AG08396 (cell line): ENCODE data around the gene CHMP6.

Experiments
- DNase-seq: peaks from one replicate; pipeline ENCODE4 v3.0.0; 2012; ENCODE audit warnings: low spot score, mixed read lengths

CHMP6 gene

DNA sequence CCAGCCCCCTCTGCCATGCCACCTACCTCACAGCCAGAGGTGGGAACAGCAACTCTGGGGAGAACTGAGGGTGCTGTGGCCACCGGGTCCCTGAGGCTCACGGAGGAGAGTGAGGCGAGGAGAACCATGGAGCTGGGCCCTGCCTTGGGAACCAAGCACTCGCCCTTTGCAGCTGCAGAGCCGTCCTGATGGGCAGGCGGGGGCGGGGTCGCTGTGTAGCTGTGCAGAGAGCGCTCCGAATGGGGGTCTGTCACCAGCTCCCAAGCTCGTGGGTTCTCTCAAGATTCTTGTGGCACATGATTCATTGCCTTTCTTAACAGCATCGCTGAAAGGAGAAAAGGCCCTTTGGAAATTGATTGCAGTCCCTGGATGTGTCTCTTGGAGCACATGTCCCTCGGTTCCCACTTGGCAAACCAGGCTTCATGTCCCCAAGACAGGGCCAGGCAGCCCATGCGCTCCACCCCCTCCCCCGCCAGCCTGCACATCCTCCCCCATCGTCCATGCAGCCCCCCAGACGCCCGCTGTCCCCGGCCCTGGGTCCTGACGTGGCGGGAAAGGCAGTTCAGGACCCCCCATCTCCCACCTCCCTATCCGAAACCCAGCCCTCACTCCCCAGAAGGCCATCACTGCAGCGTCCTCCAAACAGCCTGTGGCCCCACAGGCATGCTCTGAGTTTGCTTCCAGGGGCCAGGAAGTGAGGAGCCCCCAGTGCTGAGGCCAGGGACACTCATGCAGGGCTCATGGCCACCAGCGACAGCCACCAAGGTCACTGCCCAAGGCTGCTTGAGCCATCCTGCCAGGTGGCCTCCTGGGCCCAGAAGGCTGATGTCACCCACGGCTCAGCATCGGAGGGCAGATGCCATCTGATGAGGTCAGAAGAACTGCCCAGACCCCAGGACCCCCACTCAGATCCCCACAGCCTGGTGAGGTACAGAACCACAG is 20.6 kb upstream of the CHMP6 start:
- no peak for DNase-seq

DNA sequence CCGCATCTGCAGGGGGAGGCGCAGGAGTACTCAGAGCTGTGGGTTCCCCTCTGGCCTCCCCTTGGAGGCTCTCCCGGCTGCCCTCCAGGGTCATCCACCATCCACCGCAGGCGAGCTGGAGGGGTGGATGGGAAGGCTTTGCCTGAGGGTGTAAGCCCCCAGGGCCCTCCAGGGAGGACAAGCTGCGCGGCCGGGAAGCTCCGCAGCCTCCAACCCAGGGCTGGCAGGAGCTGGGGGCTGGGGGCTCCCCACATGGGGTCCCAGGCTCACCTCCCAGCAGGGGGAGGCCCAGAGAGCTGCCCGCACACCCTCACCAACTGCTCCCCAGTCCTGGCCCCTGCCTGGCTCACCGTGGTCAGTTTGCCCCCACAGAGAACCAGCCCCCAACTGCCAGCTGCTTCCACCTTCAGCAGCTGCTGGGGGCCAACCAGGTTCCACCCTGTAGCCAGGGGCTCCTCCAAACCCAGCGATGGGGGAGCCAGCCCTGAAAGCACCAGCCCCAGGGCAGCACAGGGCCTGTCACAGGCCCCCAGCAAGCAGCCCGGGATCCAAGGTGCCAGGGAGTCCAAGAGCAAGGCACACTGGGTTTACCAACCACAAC is 19.8 kb upstream of the CHMP6 start:
- DNase-seq, result no peak

DNA sequence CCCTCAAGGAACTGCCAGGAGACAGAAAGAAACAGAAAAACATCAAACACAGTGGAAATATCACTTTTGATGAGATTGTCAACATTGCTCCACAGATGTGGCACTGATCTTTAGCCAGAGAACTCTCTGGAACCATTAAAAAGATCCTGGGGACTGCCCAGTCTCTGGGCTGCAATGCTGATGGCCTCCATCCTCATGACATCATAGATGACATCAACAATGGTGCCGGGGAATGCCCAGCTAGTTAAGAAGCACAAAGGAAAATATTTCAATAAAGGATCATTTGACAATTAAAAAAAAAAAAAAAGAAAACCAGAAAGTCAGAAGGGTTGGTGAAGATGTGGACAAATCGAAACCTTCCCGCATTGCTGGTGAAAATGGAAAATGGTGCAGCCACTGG is 14.9 kb upstream of the CHMP6 start:
- no peak for DNase-seq

DNA sequence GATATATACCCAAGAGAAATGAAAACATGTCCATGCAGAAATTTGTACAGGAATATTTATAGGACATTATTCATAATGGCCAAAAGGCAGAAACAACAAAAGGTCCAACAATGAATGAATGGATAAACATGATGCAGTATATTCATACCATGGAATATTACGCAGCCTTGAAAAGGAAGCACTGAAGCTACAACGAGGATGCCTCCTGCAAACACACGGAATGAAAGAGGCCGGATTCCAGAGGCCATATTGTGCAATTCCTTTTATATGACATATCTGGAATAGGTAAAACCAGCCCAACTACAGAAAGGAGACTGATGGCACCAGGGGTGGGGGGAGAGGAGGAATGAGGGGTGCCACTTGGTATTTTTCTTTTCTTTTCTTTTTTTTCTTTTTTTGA is 14.5 kb upstream of the CHMP6 start:
- DNase-seq, result no peak

DNA sequence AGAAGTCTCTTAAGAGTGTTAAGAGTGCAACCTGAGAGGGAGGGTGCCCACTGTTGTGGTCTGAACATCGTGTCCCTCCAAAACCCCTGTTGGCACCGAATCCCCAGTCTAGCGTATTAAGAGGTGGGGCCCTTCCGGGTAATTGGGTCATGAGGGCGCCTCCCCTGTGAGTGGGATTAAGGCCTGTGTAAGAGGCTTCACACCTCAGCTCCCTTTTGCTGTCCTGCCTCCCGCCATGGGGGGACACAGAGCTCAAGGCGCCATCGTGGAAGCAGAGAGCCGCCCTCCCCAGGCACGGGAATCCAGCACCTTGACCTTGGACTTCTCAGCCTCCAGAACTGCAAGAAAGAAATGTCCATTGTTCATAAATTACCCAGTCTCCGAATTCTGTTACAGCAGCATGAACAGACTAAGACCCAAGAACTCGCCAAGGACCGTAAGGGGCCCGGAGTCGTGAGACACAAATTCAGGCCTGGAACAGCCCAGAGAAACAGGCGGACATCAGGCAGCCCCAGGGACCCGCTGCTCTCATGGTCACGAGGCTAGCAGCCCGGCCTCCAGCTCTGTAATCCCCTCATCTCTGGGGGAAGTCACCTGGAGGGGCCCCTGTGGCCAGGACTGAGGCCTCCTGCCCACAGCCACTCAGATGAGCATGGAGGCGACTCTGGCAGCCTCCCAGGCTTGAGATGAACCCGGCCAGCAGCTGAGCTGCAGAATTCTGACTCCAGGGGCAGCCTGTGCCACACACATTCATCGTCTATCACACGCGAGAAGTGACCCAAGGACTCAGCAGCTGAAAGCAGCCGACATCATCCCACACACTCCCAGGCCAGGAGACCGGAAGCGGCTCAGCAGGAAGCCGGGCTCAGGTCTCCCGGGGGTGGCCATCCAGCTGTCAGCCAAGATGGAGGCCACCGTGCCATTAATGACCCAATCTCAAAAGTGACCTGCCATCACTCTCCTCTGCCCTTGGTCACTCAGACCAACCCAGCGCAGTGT is 12.8 kb upstream of the CHMP6 start:
- no peak for DNase-seq

DNA sequence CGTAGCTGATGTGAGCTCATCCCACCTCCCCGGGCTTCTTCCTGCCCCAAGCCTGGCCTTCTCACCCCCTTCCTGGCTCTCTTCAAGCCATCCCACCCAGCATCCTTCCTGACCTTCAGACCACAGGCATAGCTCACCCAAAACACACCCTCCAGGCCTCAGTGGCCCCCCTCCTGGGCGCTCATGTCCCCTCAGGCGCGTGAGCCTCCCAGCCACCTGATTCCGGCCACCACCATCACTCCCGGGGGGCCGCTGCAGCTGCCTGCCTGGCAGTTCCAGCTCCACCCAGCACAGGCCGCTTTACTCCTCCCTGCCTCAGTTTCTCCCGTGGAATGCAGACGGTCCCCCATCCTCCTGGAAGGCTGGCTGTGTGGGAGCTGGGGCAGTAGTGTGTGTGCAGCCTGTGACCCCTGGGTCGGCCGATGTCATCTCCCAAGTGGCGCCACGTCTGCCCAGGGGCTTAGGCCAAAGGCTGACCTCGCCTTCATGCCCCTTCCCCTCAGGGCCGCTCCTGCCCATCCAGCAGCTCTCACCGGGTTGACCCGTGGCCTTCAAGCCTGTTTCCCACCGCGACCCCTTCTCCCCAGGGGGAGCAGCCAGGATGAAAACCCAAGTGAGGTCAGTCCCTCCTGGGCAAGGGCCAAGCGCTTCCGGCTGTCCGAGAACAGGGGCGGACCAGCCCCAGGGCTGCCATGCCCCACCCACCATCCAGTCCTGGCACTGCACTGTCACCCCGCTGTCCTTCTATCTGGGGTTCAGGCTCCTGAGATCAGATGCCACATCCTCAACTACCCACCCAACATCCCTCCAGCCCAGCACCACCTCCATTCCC is 11.9 kb upstream of the CHMP6 start:
- no peak for DNase-seq

DNA sequence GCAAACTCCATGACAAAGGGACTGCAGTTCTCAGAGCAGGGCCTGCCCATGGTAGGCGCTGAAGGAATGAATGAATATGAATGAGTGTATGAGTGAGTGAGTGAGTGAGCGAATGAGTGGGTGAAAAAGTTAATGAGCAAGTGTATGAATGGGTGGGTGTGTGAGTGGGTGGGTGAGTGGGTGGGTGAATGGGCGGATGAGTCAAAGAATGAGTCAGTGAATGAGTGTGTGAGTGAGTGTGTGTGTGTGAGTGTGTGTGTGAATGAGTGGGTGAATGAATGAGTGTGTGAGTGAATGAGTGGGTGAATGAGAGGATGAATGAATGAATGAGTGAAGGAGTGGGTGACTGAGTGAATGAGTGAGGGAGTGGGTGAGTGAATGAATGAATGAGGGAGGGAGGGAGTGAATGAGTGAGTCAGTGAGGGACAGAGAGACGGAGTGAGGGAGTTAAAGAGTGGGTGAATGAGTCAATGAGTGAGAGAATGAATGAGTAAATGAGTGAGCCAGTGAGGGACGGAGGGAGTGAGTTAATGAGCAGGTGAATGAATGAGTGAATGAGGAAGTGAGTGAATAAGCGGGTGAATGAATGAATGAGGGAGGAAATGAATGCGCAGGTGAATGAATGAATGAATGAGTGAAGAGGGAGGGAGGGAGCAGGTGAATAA is 11.1 kb upstream of the CHMP6 start:
- DNase-seq, result no peak

DNA sequence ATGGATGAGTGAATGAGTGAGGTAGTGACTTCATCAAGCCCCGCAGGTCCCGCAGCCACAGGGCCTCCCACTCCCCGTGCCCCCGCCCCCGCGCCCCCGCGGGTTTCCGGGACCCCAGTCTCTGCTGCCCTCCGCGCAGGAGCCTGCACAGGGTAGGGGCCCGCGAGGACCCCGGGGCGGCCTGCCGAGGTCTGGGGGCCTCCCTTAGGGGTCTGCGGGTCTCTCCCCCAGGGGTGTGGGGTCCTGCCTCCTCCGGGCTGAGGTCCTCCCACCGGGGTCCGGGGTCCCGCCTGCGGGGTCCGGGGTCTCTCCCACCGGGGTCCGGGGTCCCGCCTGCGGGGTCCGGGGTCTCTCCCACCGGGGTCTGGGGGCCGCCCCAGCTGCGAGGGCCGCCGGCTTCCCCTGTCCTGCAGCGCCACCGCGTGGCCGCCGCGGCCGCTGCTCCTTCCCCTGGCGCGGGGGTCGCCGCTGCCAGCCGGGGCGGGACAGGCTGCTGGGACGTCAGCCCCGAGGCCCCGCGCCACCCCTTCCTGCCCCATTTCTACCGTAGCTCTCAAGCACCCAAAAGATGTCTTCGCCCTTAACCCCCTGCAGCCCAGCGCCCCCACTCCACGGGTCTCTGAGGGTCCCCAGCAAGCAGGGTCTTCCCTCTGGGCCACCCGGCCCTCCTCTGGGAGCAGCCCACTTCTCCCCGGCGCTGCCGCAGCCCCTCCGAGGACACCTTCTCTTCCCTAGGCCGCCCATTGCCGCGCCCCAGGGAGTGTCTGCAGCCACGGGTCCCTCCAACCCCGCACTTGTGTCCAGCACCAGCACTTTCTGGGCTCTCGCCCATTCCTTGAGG is 10.4 kb upstream of the CHMP6 start:
- DNase-seq, result peak; percentile 84

DNA sequence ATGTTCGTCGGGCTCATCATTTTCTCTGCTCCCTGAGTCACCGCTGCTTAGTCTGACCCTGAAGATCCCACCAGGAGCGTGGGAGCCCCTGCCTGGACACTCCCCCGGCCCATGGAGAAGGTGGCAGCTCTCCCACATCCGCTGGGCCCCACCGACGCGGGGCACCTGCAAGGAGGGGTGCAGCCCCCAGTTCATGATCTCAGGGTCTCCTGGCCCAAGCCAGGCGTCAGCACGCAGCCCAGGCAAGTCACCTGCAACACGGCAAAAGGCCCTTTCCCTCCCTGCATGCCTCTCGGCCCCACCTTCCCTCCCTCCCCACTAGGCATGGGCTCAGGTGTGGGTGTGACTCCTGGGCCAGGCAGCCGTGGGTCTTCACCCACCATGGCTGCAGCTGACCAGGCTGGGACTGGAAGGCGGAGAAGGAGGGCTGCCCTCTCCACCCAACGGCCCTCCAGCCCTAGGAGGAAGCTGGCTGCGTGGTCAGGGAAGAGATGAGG is 9.7 kb upstream of the CHMP6 start:
- no peak for DNase-seq

DNA sequence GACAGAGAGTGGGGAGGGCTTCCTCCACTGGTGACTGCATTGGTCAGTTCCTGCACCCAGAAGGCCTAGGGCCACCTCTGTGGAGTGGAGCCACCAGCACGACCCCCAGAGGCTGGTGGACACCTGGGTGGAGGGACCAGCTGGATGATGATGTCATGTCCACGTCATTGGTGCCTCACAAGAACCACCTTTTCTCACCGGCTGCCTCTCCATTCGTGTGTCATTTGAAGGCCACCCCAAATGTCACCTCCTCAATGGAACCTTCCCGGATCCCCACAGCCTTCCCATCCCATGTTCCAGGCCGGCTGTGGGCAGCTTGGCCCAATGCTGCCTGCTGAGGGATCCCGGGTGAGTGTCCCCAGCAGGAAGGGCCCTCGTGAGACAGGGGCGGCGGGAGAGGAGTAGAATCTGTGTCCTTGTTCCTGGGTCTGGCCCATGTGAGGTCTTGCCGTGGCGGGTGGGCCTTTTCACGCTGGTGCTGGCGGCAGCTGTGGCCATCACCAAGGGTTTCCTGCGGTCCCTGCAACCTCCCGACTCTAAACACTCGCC is 9.1 kb upstream of the CHMP6 start:
- no peak for DNase-seq

DNA sequence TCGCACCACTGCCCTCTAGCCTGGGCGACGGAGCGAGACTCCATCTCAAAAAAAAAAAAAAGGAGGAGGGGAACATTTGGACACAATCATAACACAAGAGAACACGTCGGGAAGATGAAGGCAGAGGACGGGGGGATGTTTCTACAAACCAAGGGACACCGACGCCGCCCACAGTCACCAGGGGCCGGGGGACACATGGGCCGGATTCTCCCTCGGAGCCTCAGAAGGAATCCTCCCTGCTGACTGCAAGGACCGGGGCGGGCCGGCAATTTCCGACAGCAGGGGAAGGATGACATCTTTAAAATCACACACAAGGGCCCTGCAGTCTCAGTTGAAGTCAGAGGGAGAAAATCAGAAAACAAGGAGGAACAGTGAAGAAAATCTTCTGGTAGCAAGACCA is 8.1 kb upstream of the CHMP6 start:
- DNase-seq, result no peak

DNA sequence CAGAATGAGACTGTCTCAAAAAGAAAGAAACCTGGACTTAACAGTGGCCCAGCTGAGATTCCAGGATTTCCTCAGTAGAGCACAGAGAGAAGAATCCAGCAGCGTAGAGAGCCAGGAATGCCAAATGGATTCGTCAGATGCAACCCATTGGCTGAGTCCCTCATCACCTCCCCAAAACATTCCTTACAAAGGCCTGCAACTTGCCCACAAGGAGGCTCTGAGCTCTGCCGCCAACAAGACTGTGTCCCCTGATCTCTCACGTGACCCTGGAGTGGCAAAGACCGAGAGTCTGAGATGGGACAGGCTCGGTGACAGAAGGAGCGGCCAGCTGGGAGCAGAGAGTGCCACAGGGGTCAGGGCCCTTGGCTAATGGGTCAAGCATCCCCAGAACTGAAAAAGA is 6.9 kb upstream of the CHMP6 start:
- DNase-seq, result peak; percentile 97

DNA sequence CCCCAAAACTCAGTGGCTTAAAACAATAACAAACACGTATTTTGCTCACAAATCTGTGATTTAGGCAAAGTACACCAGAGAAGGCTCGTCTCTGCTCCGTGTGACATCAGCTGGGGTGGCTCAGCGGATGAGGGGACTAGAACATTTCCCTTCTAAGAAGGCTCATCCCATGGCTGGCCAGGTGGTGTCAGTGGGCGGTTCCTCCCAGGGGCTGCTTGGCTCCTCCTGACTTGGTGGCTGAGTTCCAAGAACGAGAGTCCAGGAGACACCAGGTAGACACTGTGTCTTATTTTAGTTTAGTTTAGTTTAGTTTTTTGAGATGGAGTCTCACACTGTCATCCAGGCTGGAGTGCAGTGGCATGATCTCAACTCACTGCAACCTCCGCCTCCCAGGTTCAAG is 5.6 kb upstream of the CHMP6 start:
- DNase-seq, result no peak

DNA sequence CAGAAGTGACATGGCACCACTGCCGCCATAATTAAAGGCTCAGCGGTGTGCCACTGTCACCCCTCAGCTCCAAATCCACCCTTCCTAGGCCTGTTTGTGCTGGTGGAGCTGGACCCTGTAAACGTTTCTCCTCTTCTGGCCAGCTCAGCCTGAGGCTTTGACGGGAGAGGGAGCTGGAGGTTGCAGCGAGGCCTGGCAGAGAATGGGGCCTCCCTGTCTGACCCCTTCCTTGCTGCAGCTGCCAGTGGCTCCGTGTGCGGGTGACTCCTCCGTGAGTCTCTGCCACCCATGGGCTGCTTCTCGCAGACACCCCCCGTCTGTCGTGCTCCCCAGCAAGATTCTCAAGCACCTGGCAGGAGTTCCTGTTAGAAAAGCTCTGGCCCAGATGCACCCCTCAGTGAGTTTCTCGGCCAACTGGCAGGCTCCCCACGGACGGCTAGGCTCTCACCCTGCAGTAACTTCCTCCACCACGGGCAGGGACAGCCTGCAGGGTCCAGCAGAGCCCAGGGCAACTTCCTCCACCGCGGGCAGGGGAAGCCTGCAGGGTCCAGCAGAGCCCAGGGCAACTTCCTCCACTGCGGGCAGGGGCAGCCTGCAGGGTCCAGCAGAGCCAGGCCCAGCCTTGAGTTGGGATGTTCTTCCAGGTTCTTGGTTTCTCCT is 4.7 kb upstream of the CHMP6 start:
- no peak for DNase-seq

DNA sequence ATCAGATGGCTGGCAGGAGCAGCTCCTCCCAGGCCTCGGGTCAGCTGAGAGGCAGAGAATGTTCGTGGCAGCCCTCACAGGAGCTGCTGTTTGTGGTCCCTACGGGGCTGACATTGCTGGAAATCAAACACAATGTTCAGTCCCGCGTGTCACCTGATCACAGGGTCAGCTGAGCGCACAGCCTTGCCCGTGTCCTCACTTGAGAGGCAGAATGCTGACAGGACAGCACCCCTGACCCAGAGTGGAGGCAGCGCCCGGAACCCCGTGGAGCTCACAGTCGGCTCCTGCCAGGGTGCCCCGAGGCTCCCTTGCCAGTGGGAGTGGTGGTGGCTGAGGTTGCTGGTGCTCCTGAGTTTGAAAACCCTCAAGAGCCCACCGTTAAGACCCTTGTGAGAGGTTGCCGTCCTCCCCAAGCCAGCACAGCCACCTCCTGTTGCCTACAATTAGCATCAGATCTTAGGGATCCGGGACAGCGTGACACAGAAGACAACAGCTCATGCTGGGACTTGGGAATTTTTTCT is 3.6 kb upstream of the CHMP6 start:
- no peak for DNase-seq

DNA sequence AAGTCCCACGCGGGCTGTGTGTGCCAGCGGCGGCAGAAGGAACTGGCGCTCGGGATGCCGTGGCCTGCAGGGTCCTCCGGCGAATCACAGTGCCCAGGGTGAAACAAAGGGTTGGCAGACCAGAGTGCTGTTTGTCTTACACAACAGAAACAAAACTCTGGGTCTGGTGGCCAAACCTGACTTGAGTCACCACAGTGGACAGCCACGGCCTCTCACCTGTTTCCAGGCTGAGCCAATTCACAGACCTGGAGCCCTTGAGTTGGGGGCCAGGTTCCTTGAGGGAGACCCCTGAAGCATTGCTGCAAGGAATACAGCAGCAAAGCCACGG is 2.1 kb upstream of the CHMP6 start:
- no peak for DNase-seq

DNA sequence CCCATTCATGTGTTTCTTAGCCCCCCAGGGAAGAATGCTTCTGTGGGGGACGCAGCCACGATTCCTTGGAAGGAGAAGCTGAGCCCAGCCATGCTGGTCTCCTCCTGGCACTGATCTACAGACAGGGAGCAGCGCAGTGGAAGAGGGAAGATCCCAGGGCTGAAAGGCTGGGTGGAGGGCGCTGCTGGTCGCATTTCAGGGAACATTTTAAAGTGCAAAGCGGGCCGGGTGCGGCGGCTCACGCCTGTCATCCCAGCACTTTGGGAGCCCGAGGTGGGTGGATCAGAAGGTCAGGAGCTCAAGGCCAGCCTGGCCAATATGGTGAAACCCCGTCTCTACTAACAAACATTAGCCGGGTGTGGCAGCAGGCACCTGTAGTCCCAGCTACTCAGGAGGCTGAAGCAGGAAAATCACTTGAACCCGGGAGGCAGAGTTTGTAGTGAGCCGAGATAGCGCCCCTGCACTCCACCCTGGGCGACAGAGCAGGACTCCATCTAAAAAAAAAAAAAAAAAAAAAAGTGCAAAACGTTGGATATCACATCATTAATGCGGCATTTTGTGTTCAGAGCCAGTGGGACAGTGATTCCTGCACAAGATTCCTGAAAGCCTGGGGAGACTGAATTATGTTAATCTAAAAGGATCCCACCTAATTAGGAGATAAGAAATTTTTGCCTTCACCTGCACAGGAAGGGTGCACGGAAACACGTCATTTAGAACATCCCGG is 558 bp upstream of the CHMP6 start:
- no peak for DNase-seq
